ENCODE data around the gene NMT2.

GRCh38 chr10:15084502-15084922 is 84.0 kb downstream of the NMT2 start:
- TF ChIP-seq CTCF (IDR thresholded peaks at IDR 0.05) = no peak
- no peak for TF ChIP-seq EP300 (IDR thresholded peaks at IDR 0.05)

Data from sigmoid colon (tissue), 4 donors.